GM19463 (cell line): ENCODE data around the gene ZNF407.

Source experiments
- ATAC-seq: cut with Tn5 transposase; IDR thresholded peaks from one replicate; pipeline ENCODE4 v1.9.1; 2021; ENCODE audit warnings: mild to moderate bottlenecking, moderate library complexity; ENCODE audit not compliant: unreplicated experiment

ZNF407 gene

DNA sequence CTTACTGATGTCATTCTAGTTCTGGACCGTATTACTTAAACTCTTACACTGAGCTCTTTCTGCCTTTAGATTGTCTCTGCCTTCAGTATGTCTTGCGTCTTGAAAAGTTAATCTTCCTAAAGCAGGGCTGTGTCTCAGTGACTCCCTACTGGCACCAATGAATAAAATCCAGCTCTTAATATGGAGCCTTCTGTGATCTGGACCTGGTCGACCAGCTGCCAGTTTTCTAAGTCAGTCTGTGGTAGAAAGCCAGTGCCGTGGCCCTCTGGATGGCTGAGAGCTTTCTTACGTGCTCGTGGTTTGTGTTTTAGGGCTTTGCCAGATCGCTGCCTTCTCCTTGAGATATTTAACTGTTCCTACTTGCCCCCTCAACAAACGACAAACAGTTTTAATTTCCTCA lies 26.8 kb downstream of the ZNF407 start:
- no peak for ATAC-seq

- no peak for ATAC-seq
These were observed 27.5 kb downstream of the ZNF407 start for GRCh38 chr18:74625157-74625556.

DNA sequence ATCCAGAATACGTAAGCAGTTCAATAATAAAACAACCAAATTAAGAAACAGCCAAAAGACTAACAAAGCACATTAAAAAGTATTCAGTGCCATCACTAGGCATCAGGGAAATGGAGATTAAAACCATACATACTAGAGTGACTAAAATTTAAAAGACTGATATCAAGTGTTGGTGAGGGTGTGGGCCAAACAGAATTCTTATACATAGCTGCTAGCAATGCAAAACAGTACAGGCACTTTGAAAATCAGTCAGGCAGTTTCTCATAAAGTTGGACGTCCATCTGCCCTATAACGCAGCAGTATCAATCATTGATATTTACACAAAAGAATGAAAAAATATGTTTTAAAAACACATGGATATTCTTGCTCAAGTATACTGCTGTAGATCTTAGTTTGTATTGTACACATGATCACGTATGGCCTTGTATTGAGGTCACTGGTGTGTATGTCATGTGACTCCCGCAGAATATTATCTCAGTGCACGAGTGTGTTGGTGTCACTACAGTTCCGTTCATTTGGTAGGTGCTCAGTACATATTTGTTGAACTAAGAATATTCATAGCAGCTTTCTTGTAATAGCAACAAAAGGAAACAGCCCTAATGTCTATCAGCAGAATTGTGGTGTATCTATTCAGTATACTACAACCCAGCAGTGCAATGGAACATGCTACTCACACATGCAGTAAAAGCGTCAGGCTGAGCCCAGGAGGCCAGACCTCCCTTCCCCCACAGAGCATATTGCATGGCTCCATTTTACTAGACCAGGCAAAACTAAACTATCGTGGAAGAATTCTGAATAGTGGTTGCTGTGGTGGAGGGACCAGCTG lies 28.6 kb downstream of the ZNF407 start:
- no peak for ATAC-seq

DNA sequence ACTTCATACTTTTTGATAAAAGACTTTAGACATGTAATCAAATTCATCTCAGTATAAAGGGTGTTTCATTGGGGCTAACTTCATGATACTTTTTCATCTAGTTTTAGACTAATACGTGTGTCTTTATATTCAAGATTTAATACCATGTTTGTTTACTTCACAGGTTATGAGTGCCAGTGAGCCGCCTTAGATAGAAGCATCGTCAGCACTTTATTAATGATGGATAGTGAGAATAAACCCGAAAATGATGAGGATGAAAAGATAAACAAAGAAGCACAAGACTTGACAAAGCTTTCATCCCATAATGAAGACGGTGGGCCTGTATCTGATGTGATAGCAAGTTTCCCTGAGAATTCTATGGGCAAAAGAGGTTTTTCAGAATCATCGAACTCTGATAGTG lies 33.1 kb downstream of the ZNF407 start:
- no peak for ATAC-seq

GRCh38 chr18:74631212-74631611 lies 33.5 kb downstream of the ZNF407 start:
- ATAC-seq, result no peak

DNA sequence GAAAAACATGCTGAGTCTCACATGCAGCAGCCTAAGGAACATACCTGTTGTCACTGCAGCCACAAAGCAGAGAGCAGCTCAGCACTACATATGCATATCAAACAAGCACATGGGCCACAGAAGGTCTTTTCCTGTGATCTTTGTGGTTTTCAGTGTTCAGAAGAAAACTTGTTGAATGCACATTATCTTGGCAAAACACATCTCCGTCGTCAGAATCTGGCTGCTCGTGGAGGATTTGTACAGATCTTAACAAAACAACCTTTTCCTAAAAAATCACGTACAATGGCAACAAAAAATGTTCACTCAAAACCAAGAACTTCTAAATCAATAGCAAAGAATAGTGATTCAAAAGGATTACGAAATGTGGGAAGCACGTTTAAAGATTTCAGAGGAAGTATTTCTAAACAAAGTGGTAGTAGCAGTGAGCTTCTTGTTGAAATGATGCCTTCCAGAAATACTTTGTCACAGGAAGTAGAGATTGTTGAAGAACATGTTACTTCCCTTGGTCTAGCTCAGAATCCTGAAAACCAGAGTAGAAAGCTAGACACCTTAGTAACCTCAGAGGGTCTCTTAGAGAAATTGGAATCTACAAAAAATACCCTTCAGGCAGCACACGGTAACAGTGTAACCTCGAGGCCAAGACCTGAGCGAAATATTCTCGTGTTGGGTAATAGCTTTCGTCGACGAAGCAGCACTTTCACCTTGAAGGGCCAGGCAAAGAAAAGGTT lies 34.1 kb downstream of the ZNF407 start:
- no peak for ATAC-seq

GRCh38 chr18:74632351-74632679 lies 34.6 kb downstream of the ZNF407 start:
- ATAC-seq, result no peak

DNA sequence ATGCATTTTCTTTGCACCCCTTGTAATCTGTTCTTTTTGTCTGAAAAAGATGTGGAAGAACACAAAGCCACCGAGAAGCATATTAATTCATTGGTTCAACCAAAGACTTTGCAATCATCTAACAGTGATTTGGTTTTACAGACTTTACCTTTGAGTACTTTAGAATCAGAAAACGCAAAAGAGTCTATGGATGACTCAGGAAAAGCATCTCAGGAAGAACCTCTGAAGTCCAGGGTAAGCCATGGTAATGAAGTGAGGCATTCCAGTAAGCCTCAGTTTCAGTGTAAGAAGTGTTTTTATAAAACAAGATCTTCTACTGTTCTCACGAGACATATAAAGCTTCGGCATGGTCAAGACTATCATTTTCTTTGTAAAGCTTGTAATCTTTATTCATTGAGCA lies 35.2 kb downstream of the ZNF407 start:
- ATAC-seq, result no peak

DNA sequence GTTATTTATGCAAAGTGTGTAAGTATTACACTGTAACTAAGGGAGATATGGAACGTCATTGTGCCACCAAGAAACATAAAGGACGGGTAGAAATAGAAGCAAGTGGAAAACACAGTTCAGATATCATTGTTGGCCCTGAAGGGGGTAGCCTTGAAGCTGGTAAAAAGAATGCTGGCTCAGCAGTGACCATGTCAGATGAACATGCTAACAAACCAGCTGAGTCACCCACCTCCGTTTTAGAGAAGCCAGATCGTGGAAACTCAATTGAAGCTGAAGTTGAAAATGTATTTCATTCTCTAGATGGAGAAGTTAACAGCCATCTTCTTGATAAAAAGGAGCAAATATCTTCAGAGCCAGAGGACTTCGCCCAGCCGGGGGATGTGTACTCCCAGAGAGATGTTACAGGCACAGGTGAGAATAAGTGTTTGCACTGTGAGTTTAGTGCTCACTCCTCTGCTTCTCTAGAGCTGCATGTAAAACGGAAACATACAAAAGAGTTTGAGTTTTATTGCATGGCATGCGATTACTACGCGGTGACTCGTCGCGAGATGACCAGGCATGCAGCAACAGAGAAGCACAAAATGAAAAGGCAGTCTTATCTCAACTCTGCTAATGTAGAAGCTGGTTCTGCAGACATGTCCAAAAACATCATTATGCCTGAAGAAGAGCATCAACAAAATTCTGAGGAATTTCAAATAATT lies 36.1 kb downstream of the ZNF407 start:
- no peak for ATAC-seq

DNA sequence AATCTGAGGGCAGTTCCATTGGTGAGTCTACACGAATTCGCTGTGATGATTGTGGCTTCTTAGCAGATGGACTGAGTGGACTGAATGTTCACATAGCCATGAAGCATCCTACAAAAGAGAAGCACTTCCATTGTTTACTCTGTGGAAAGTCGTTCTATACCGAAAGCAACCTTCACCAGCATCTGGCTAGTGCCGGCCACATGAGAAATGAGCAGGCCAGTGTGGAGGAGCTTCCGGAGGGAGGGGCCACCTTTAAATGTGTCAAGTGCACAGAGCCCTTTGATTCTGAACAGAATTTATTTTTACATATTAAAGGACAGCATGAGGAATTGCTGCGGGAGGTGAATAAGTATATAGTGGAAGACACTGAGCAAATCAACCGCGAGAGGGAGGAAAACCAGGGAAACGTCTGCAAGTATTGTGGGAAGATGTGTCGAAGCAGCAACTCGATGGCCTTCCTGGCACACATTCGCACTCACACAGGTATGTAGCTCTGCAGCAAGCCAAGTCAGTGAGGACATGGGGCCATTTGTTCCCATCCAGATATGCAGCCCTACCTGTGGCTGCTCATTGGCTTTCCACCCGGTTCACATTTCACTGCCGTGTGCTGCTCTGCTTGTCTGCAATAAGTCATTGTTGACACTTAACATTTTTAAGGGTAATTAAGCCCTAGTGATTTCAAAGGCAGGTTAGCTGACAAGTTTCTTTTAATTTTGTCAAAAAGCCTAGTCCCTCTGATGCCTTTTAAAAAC lies 37.7 kb downstream of the ZNF407 start:
- no peak for ATAC-seq

- no peak for ATAC-seq
These were observed 39.4 kb downstream of the ZNF407 start for GRCh38 chr18:74637070-74637469.

GRCh38 chr18:74638210-74638609 lies 40.5 kb downstream of the ZNF407 start:
- ATAC-seq, result no peak

DNA sequence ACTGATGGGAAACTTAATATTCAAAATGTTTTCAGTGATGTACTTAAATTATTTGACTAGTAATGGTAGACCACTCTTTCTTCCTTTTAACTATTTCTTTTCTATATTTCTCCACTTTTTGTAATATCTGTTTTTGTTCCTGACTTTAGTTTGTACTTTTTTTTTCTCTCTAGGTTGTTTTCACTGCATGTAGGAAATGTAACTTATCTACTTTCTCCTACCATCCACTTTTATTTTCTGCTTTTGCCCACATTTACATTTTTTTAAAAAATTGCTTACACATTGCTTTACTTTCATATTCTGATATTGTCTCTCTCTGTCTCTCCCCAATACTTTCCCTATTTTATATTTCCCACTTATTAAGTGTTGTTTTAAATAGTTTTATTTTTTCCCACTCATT lies 47.0 kb downstream of the ZNF407 start:
- ATAC-seq, result no peak

- ATAC-seq, result no peak
These were observed 48.0 kb downstream of the ZNF407 start for GRCh38 chr18:74645679-74646078.

GRCh38 chr18:74651327-74652128 lies 53.9 kb downstream of the ZNF407 start:
- no peak for ATAC-seq

- peak; percentile 56 for ATAC-seq
These were observed 54.8 kb downstream of the ZNF407 start for GRCh38 chr18:74652392-74652988.

- ATAC-seq, result no peak
These were observed 57.0 kb downstream of the ZNF407 start for GRCh38 chr18:74654638-74655037.

DNA sequence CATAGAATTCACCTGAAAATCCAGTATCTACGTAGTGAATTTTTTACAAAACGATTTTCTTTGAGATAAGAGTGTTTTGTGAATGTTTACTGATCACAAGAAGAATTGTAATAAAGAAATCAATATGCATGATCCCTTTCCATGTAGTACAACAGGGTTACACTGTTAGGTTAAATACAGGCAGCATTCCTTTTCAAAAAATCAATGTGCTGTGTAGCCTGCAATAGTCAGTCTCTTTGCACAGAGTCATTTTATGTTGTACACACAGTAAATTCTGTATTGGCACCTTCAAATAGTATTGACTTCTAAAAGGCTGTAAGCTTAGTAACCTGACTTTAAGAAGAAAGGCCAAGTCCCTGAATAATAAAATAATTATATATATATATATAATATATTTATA lies 63.3 kb downstream of the ZNF407 start:
- ATAC-seq, result no peak

GRCh38 chr18:74661691-74662090 lies 64.0 kb downstream of the ZNF407 start:
- ATAC-seq, result no peak

GRCh38 chr18:74662622-74663021 lies 65.0 kb downstream of the ZNF407 start:
- ATAC-seq, result no peak
